GM23248 (cell line): Measurements from ENCODE around the gene XXYLT1. TPM values are rescaled to one million over a fixed set of nuclear protein-coding genes. Genes with fewer than 3 reads are reported as not detected.
A peak's percentile ranks its signal among the peaks of the same experiment; 100 is the strongest.

Experiments used
- DNase-seq: peaks from one replicate; pipeline ENCODE4 v3.0.0-alpha.2; 2015
- H2AFZ ChIP-seq: fragments of 200-600 bp; sonication (generic); 2 replicates; pipeline ENCODE4 v1.6.1; 2016; ENCODE audit warnings: antibody characterized with exemption
- H3F3A ChIP-seq: fragments of 200-600 bp; sonication (generic); 2 replicates; pipeline ENCODE4 v1.6.1; 2016; ENCODE audit warnings: mild to moderate bottlenecking, antibody characterized with exemption, mixed run types; ENCODE audit not compliant: insufficient read depth
- H3K27ac ChIP-seq: fragments of 200-600 bp; sonication (generic); 2 replicates; pipeline ENCODE4 v1.5.1; 2016; ENCODE audit warnings: mild to moderate bottlenecking
- H3K27me3 ChIP-seq: fragments of 200-600 bp; sonication (generic); replicated peaks from 2 replicates; pipeline ENCODE4 v1.6.1; 2016; ENCODE audit warnings: mild to moderate bottlenecking; ENCODE audit not compliant: insufficient read depth
- H3K36me3 ChIP-seq: fragments of 200-600 bp; sonication (generic); 2 replicates; pipeline ENCODE4 v1.6.1; 2016; ENCODE audit warnings: low read depth, mild to moderate bottlenecking
- H3K4me1 ChIP-seq: fragments of 200-600 bp; sonication (generic); 2 replicates; pipeline ENCODE4 v1.6.1; 2016; ENCODE audit warnings: mild to moderate bottlenecking; ENCODE audit not compliant: insufficient read depth
- H3K4me2 ChIP-seq: fragments of 200-600 bp; sonication (generic); one replicate; pipeline ENCODE4 v1.6.1; 2016; ENCODE audit warnings: mild to moderate bottlenecking; ENCODE audit not compliant: unreplicated experiment
- H3K4me3 ChIP-seq: fragments of 200-600 bp; sonication (generic); 2 replicates; pipeline ENCODE4 v1.5.1; 2016; ENCODE audit warnings: mild to moderate bottlenecking
- H3K79me2 ChIP-seq: fragments of 200-600 bp; sonication (generic); 2 replicates; pipeline ENCODE4 v1.6.1; 2016; ENCODE audit warnings: mild to moderate bottlenecking; ENCODE audit not compliant: insufficient read depth
- H3K9ac ChIP-seq: fragments of 200-600 bp; sonication (generic); 2 replicates; pipeline ENCODE4 v1.6.1; 2016; ENCODE audit warnings: mild to moderate bottlenecking
- H3K9me2 ChIP-seq: fragments of 200-600 bp; sonication (generic); 2 replicates; pipeline ENCODE4 v1.6.1; 2016; ENCODE audit warnings: mixed run types, mild to moderate bottlenecking, moderate library complexity; ENCODE audit not compliant: insufficient read depth
- H3K9me3 ChIP-seq: fragments of 200-600 bp; sonication (generic); one replicate; pipeline ENCODE4 v1.6.1; 2017; ENCODE audit warnings: low read depth
- H4K20me1 ChIP-seq: fragments of 200-600 bp; sonication (generic); 2 replicates; pipeline ENCODE4 v1.6.0; 2016; ENCODE audit not compliant: insufficient read depth
- EZH2 ChIP-seq: fragments of 200-600 bp; sonication (generic); IDR thresholded peaks from 2 replicates; pipeline ENCODE4 v1.6.1; 2018; ENCODE audit warnings: antibody characterized with exemption, mild to moderate bottlenecking; ENCODE audit not compliant: insufficient read depth, poor library complexity, severe bottlenecking
- EZH2phosphoT487 ChIP-seq: fragments of 200-600 bp; sonication (generic); IDR thresholded peaks from 2 replicates; pipeline ENCODE4 v1.6.1; 2018; ENCODE audit warnings: antibody characterized with exemption, moderate library complexity, mild to moderate bottlenecking, low read depth; ENCODE audit not compliant: insufficient read depth
- WGBS, 2 experiments: methylation state at CpG; one replicate each; pipeline ENCODE4 v1.1.6; 2015 to 2017; ENCODE audit warnings: low lambda C conversion rate in 2 of 2, low coverage in 1 of 2; ENCODE audit errors: missing lambda C conversion rate in 2 of 2; 5-methylcytosine and 5-hydroxymethylcytosine counted together
- in situ Hi-C: fragments of 300-500 bp; cut with MboI; formaldehyde crosslinking; loops from 2 replicates; pipeline ENCODE4 v1.15.0; 2020
- polyA plus RNA-seq: library from polyadenylated mRNA; unstranded; fragments of >200 nt; fragmentation: Nextera tagmentation; extraction: Ambion mirVana; gene quantifications from 2 replicates; pipeline ENCODE4 v1.2.1, GENCODE V29; 2016
- total RNA-seq: library from RNA; depleted of rRNA; stranded (reverse); fragments of >200 nt; shearing (Covaris generic); gene quantifications from 2 replicates; pipeline ENCODE4 v1.2.3, GENCODE V29; 2014; rRNA removed

The XXYLT1 gene
- total RNA-seq (42.4 and 44.7 TPM in 2 replicates), polyA plus RNA-seq (22.8 and 24.3 TPM in 2 replicates)

GRCh38 chr3:195270817-195271409 lies at the start of gene XXYLT1:
TSS of gene XXYLT1 (minus strand) at chr3:195271159. CDS start at chr3:195271058, 101 bp downstream.
- in situ Hi-C loops = loop anchor here (5.0 kb wide), 1 partner anchor 251 kb away; no protein-coding TSS in a partner anchor
- peaks cover 15% of the 10 kb centered on the region for H3K4me1 ChIP-seq

GRCh38 chr3:195319060-195319459 lies 48.1 kb upstream of the XXYLT1 start:
- WGBS, 2 experiments = 94 to 95% methylated on average over 5 of the region's 5 CpGs
- H3K9ac ChIP-seq = no peak overlapping the region
- H3K4me1 ChIP-seq = no peaks in the 10 kb centered on the region
- H3K27me3 ChIP-seq = no peaks in the 10 kb centered on the region
- peaks cover 8% of the 10 kb centered on the region; the same call in 1 of the 2 replicates for H3K36me3 ChIP-seq
- TF ChIP-seq EZH2 (no peak), EZH2phosphoT487 (no peak)
- H4K20me1 ChIP-seq = no peaks in the 10 kb centered on the region
- H3K79me2 ChIP-seq = no peaks in the 10 kb centered on the region
- no peaks in the 10 kb centered on the region for H3K9me2 ChIP-seq
- H3K4me3 ChIP-seq = no peak overlapping the region
- no peak overlapping the region for H3K27ac ChIP-seq
- no peak overlapping the region for H3K4me2 ChIP-seq
- in situ Hi-C loops = no loop called here
- H2AFZ ChIP-seq = no peak overlapping the region
- H3K9me3 ChIP-seq = no peaks in the 10 kb centered on the region
- H3F3A ChIP-seq = no peaks in the 10 kb centered on the region
- no peak for DNase-seq

More at GRCh38 chr3:195270817-195271409, at the start of gene XXYLT1:
- Histone ChIP-seq H3K27me3 (no peaks in the 10 kb centered on the region), H3K79me2 (peaks cover 36% of the 10 kb centered on the region), H3K9ac (peak within 1 kb of the TSS; percentile 78), H3K27ac (peak within 1 kb of the TSS; percentile 52), H3K9me3 (no peaks in the 10 kb centered on the region), H3K9me2 (no peaks in the 10 kb centered on the region), H3F3A (peaks cover 25% of the 10 kb centered on the region), H4K20me1 (no peaks in the 10 kb centered on the region), H3K36me3 (no peaks in the 10 kb centered on the region), H3K4me3 (peak within 1 kb of the TSS; percentile 93), H2AFZ (peak within 1 kb of the TSS; percentile 97), H3K4me2 (peak within 1 kb of the TSS; percentile 91)
- WGBS, 2 experiments = 0 to 2% methylated on average over 42 to 52 of the region's 75 CpGs
- TF ChIP-seq EZH2phosphoT487 (no peak), EZH2 (no peak)
- DNase-seq = peak; percentile 93

- Histone ChIP-seq H3K79me2 (no peaks in the 10 kb centered on the region), H3K27ac (no peak overlapping the region), H3K36me3 (no peaks in the 10 kb centered on the region; the same call in 1 of the 2 replicates), H3K4me2 (no peak overlapping the region), H3K9me2 (no peaks in the 10 kb centered on the region), H3K9ac (no peak overlapping the region), H3K4me3 (no peak overlapping the region), H3K27me3 (no peaks in the 10 kb centered on the region), H3K9me3 (no peaks in the 10 kb centered on the region), H3F3A (no peaks in the 10 kb centered on the region), H2AFZ (no peak overlapping the region), H4K20me1 (no peaks in the 10 kb centered on the region), H3K4me1 (no peaks in the 10 kb centered on the region)
- 86 to 91% methylated on average over 6 of the region's 6 CpGs for WGBS, 2 experiments
- in situ Hi-C loops = no loop called here
- DNase-seq = peak; percentile 4
- no peak for TF ChIP-seq EZH2phosphoT487
- no peak for TF ChIP-seq EZH2
These were observed 41.8 kb upstream of the XXYLT1 start for GRCh38 chr3:195312714-195313113.

GRCh38 chr3:195307711-195308110 lies 36.8 kb upstream of the XXYLT1 start:
- no peak for DNase-seq
- Histone ChIP-seq H3K9me2 (no peaks in the 10 kb centered on the region), H3K4me2 (no peak overlapping the region), H3K79me2 (no peaks in the 10 kb centered on the region), H3K27me3 (no peaks in the 10 kb centered on the region), H4K20me1 (no peaks in the 10 kb centered on the region), H3K36me3 (peaks cover 9% of the 10 kb centered on the region), H3K9me3 (no peaks in the 10 kb centered on the region), H3K27ac (no peak overlapping the region), H3K9ac (no peak overlapping the region), H3K4me1 (0 out of 2 replicates have a peak, but pooled peaks cover under 1% of the 10 kb centered on the region), H3F3A (peaks cover 5% of the 10 kb centered on the region; the same call in 1 of the 2 replicates), H2AFZ (no peak overlapping the region), H3K4me3 (no peak overlapping the region)
- TF ChIP-seq EZH2phosphoT487 = no peak
- no peak for TF ChIP-seq EZH2
- in situ Hi-C loops = no loop called here
